Measurements from ENCODE around the gene ZNF367. TPM values are rescaled to one million over a fixed set of nuclear protein-coding genes. Genes with fewer than 3 reads are reported as not detected.

The ZNF367 gene
- polyA plus RNA-seq, 1 of the 3 experiments (the other 2 are of a cell fraction) = 1.5 TPM

DNA sequence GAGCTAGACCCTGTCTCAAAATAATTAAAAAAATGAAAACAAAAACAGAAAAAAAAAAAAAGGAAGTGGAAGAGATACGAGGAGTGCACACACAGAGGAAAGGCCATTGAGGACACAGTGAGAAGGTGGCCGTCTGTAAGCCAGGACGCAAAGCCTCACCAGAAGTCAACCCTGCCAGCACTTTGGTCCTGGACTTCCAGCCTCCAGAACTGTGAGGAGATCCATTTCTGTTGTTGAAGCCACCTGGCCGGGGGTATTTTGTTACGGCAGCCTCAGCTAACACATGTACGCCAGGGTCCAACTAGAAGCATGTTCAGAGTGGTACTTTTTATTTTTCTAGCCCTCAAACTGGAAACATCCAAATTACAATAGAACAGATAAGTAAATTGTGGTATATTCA is 56.5 kb downstream of the ZNF367 start:
- peaks cover 15 to 56% of the 10 kb centered on the region in 2 experiments for H3K36me3 ChIP-seq (replicated peaks in 1 of 2; ENCODE audit: control insufficient read depth in 1 of 2, insufficient read depth in 2 of 2, low read length in 1 of 2)
- 93% methylated on average over 6 of the region's 6 CpGs for WGBS (ENCODE audit: low lambda C conversion rate)
- no peak overlapping the region for H3K27ac ChIP-seq (ENCODE audit: low read depth in 2 of 2, low read length in 1 of 2)
- peaks cover 5% of the 10 kb centered on the region; the same call in 1 of the 2 replicates for H3K79me2 ChIP-seq (ENCODE audit: insufficient read depth)
- no peaks in the 10 kb centered on the region for H4K20me1 ChIP-seq (ENCODE audit: insufficient read depth)
- ChIA-PET POLR2A (no interaction called here), CTCF (interaction anchor here (0.7 kb wide), 1 partner anchor 34 kb away, joined by 3 read pairs; no protein-coding TSS in a partner anchor)
- H3K9ac ChIP-seq = no peak overlapping the region
- no peak overlapping the region for H3K4me2 ChIP-seq
- H2AFZ ChIP-seq (ENCODE audit: low read depth) = no peak overlapping the region
- H3F3A ChIP-seq (replicated peaks; ENCODE audit: insufficient read depth) = no peaks in the 10 kb centered on the region
- H3K4me3 ChIP-seq (ENCODE audit: low read depth in 2 of 2, low read length in 1 of 2) = no peak overlapping the region
- H3K9me2 ChIP-seq = no peaks in the 10 kb centered on the region
- TF ChIP-seq RCOR1 (IDR thresholded peaks at IDR 0.05; ENCODE audit: low read length) (no peak), TCF12 (IDR thresholded peaks at IDR 0.05) (no peak)
- TF ChIP-seq, protein P1, sequence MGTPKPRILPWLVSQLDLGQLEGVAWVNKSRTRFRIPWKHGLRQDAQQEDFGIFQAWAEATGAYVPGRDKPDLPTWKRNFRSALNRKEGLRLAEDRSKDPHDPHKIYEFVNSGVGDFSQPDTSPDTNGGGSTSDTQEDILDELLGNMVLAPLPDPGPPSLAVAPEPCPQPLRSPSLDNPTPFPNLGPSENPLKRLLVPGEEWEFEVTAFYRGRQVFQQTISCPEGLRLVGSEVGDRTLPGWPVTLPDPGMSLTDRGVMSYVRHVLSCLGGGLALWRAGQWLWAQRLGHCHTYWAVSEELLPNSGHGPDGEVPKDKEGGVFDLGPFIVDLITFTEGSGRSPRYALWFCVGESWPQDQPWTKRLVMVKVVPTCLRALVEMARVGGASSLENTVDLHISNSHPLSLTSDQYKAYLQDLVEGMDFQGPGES (IDR thresholded peaks at IDR 0.05; ENCODE audit: low read depth, low read length) = no peak
- TF ChIP-seq, protein P2, sequence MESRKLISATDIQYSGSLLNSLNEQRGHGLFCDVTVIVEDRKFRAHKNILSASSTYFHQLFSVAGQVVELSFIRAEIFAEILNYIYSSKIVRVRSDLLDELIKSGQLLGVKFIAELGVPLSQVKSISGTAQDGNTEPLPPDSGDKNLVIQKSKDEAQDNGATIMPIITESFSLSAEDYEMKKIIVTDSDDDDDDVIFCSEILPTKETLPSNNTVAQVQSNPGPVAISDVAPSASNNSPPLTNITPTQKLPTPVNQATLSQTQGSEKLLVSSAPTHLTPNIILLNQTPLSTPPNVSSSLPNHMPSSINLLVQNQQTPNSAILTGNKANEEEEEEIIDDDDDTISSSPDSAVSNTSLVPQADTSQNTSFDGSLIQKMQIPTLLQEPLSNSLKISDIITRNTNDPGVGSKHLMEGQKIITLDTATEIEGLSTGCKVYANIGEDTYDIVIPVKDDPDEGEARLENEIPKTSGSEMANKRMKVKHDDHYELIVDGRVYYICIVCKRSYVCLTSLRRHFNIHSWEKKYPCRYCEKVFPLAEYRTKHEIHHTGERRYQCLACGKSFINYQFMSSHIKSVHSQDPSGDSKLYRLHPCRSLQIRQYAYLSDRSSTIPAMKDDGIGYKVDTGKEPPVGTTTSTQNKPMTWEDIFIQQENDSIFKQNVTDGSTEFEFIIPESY (IDR thresholded peaks at IDR 0.05; ENCODE audit: borderline replicate concordance, low read depth) = no peak
- TF ChIP-seq, protein P3, sequence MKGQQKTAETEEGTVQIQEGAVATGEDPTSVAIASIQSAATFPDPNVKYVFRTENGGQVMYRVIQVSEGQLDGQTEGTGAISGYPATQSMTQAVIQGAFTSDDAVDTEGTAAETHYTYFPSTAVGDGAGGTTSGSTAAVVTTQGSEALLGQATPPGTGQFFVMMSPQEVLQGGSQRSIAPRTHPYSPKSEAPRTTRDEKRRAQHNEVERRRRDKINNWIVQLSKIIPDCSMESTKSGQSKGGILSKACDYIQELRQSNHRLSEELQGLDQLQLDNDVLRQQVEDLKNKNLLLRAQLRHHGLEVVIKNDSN (IDR thresholded peaks at IDR 0.05; ENCODE audit: borderline replicate concordance, low read depth) = no peak
- H3K9me3 ChIP-seq = no peaks in the 10 kb centered on the region
- no peak for DNase-seq
- H3K4me1 ChIP-seq (ENCODE audit: control insufficient read depth in 1 of 2, insufficient read depth in 2 of 2, low read depth in 1 of 2, low read length in 1 of 2) = no peaks in the 10 kb centered on the region
- H3K27me3 ChIP-seq (ENCODE audit: insufficient read depth) = no peaks in the 10 kb centered on the region

DNA sequence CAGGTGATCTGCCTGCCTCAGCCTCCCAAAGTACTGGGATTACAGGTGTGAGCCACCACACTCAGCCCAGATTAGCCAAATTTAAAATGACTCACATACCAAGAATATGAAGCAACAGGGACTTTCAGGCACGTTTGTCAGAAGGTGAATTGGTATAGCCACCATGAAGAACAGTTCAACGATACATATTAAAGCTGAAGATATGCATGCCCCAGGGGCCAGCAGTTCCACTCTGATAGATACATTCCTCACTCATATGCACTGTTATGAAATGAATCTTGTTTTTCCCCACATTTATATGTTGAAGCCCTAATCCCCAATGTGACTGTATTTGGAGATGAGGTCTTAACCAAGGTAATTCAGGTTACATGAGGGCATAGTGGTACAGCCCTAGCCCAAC is 57.2 kb downstream of the ZNF367 start:
- 91% methylated on average over 2 of the region's 2 CpGs for WGBS (ENCODE audit: low lambda C conversion rate)
- H3K9me3 ChIP-seq = no peaks in the 10 kb centered on the region
- peaks cover 16 to 59% of the 10 kb centered on the region in 2 experiments for H3K36me3 ChIP-seq (replicated peaks in 1 of 2; ENCODE audit: control insufficient read depth in 1 of 2, insufficient read depth in 2 of 2, low read length in 1 of 2)
- H3F3A ChIP-seq (replicated peaks; ENCODE audit: insufficient read depth) = no peaks in the 10 kb centered on the region
- no peak overlapping the region for H2AFZ ChIP-seq (ENCODE audit: low read depth)
- H3K9me2 ChIP-seq = no peaks in the 10 kb centered on the region
- no peaks in the 10 kb centered on the region for H3K4me1 ChIP-seq (ENCODE audit: control insufficient read depth in 1 of 2, insufficient read depth in 2 of 2, low read depth in 1 of 2, low read length in 1 of 2)
- H3K9ac ChIP-seq = no peak overlapping the region
- no peaks in the 10 kb centered on the region for H4K20me1 ChIP-seq (ENCODE audit: insufficient read depth)
- H3K27ac ChIP-seq (ENCODE audit: low read depth in 2 of 2, low read length in 1 of 2) = no peak overlapping the region
- H3K4me2 ChIP-seq = no peak overlapping the region
- POLR2A ChIA-PET = no interaction called here
- H3K27me3 ChIP-seq (ENCODE audit: insufficient read depth) = no peaks in the 10 kb centered on the region
- CTCF ChIA-PET = interaction anchor here (1.2 kb wide), 1 partner anchor 43 kb away, joined by 3 read pairs; no protein-coding TSS in a partner anchor
- H3K79me2 ChIP-seq (ENCODE audit: insufficient read depth) = peaks cover 5% of the 10 kb centered on the region; the same call in 1 of the 2 replicates
- no peak overlapping the region for H3K4me3 ChIP-seq (ENCODE audit: low read depth in 2 of 2, low read length in 1 of 2)
- DNase-seq = no peak
- TF ChIP-seq, protein P4, sequence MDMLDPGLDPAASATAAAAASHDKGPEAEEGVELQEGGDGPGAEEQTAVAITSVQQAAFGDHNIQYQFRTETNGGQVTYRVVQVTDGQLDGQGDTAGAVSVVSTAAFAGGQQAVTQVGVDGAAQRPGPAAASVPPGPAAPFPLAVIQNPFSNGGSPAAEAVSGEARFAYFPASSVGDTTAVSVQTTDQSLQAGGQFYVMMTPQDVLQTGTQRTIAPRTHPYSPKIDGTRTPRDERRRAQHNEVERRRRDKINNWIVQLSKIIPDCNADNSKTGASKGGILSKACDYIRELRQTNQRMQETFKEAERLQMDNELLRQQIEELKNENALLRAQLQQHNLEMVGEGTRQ (IDR thresholded peaks at IDR 0.05; ENCODE audit: borderline replicate concordance, low read depth, low read length) = no peak
- TF ChIP-seq SMC3 (IDR thresholded peaks at IDR 0.05; ENCODE audit: low read depth, low read length) (no peak), FOXJ3 (CRISPR knock-in tag; IDR thresholded peaks at IDR 0.05) (no peak), RAD21 (IDR thresholded peaks at IDR 0.05; ENCODE audit: low read length) (no peak), NRF1 (IDR thresholded peaks at IDR 0.05; ENCODE audit: low read depth, low read length) (no peak), GATA2 (CRISPR knock-in tag; IDR thresholded peaks at IDR 0.05) (no peak), EP300 (IDR thresholded peaks at IDR 0.05; ENCODE audit: borderline replicate concordance in 1 of 2, low read depth in 1 of 2, low read length in 1 of 2) (no peak), GABPA (IDR thresholded peaks at IDR 0.05; ENCODE audit: low read depth) (no peak), TAF1 (IDR thresholded peaks at IDR 0.05; ENCODE audit: borderline replicate concordance, low read depth, low read length) (no peak)
- TF ChIP-seq, protein P1 (IDR thresholded peaks at IDR 0.05; ENCODE audit: low read depth, low read length) = no peak
- TF ChIP-seq, protein P2 (IDR thresholded peaks at IDR 0.05; ENCODE audit: borderline replicate concordance, low read depth) = no peak
- TF ChIP-seq, protein P3 (IDR thresholded peaks at IDR 0.05; ENCODE audit: borderline replicate concordance, low read depth) = no peak
